Activated T-helper 9 cell treated with anti-CD3 and anti-CD28 coated beads, Interleukin-2, amount 50 U/mL, for 16 hours (primary cell): Measurements from ENCODE around the gene EPHA8.

Experiments used
- DNase-seq: peaks from one replicate; pipeline ENCODE4 v3.0.0-alpha.2; 2020; ENCODE audit warnings: low read depth

Gene EPHA8

GRCh38 chr1:22646384-22646783 lies 83.1 kb downstream of the EPHA8 start:
- DNase-seq: no peak

- no peak for DNase-seq
Measured at GRCh38 chr1:22650089-22650693, 86.9 kb downstream of the EPHA8 start.

- no peak for DNase-seq
Measured at GRCh38 chr1:22651941-22652856, 88.9 kb downstream of the EPHA8 start.

- no peak for DNase-seq
Measured at GRCh38 chr1:22652881-22653316, 89.6 kb downstream of the EPHA8 start, which contains the start of gene C1QB. TSS of gene C1QB (plus strand) at chr1:22653236. CDS start at chr1:22659463, 6,227 bp downstream.
